ENCODE measurements around the gene TSNAX.
"Not testable (repeated sequence)": the region's sequence is repeated elsewhere in the genome, so short reads cannot be mapped to it uniquely, and the experiment has no call there.

Gene TSNAX

DNA sequence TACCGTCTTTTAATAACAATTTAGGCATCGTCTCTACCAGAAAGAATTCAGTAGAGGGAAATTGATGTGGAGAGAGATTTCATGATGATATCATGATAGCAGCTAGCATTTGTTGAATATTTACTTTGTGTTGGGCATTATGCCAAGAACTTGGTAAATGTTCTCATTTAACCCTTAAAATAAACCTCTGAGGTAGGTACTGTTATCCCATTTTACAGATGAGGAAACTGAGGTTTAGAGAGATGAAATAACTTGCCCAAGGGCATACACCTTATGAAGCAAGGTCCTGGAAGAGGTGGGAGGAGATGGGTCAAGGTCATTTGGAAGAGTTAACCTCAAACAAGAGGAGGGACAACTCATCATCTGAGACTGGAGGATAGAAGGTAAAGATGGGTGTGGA lies 34.8 kb downstream of the TSNAX start:
- Mint-ChIP-seq H3K9me3 (no peaks in the 10 kb centered on the region), H3K4me1 (ENCODE audit: low read depth) (peaks cover 16% of the 10 kb centered on the region), H3K4me3 (no peak overlapping the region), H3K27me3 (no peaks in the 10 kb centered on the region), H3K36me3 (ENCODE audit: low read depth) (peaks cover 58% of the 10 kb centered on the region), H3K27ac (no peak overlapping the region)
- no peak for DNase-seq

DNA sequence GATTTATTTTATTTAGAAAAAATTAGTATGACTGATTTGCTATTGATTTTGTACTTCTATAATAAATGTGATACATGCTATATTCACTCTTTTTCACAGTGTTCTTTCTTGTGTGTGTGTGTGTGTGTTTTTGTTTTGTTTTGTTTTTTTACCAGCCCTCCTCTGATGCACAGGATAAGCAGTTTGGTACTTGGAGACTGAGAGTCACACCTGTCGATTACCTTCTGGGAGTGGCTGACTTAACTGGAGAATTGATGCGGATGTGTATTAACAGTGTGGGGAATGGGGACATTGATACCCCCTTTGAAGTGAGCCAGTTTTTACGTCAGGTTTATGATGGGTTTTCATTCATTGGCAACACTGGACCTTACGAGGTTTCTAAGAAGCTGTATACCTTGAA lies 35.9 kb downstream of the TSNAX start:
- DNase-seq = no peak
- no peaks in the 10 kb centered on the region for H3K9me3 Mint-ChIP-seq
- H3K4me3 Mint-ChIP-seq = no peak overlapping the region
- H3K36me3 Mint-ChIP-seq (ENCODE audit: low read depth) = peaks cover 63% of the 10 kb centered on the region
- peaks cover 13% of the 10 kb centered on the region for H3K4me1 Mint-ChIP-seq (ENCODE audit: low read depth)
- H3K27ac Mint-ChIP-seq = no peak overlapping the region
- H3K27me3 Mint-ChIP-seq = no peaks in the 10 kb centered on the region

DNA sequence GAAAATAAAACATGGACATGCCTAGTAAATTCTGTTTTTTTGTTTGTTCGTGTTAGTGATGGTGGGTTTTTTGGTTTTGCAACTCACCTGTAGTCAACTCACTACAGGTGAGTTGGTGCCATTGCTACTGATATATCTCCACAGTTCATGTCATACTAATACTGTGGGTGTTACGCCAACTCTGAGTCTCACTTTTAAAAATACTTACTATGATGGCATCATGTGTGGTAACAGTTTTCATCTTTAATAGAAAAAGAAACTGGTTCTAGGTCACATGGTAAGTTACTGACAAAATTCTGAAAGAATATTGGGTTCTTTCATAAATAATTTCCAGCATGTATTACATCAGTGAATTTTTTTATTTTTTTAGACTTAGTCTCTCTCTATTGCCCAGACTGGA lies 38.0 kb downstream of the TSNAX start:
- no peak overlapping the region for H3K27ac Mint-ChIP-seq
- DNase-seq = no peak
- peaks cover 13% of the 10 kb centered on the region for H3K4me1 Mint-ChIP-seq (ENCODE audit: low read depth)
- no peaks in the 10 kb centered on the region for H3K9me3 Mint-ChIP-seq
- no peaks in the 10 kb centered on the region for H3K27me3 Mint-ChIP-seq
- H3K4me3 Mint-ChIP-seq = no peak overlapping the region
- H3K36me3 Mint-ChIP-seq (ENCODE audit: low read depth) = peaks cover 62% of the 10 kb centered on the region

DNA sequence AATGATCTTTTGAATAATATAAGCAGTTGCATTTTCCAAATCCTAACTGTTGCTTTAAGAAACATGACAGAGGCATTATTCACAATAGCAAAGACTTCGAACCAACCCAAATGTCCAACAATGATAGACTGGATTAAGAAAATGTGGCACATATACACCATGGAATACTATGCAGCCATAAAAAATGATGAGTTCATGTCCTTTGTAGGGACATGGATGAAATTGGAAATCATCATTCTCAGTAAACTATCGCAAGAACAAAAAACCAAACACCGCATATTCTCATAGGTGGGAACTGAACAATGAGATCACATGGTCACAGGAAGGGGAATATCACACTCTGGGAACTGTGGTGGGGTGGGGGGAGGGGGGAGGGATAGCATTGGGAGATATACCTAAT lies 41.8 kb downstream of the TSNAX start:
- not testable (repeated sequence) for H3K27me3 Mint-ChIP-seq, H3K4me3 Mint-ChIP-seq, H3K9me3 Mint-ChIP-seq, DNase-seq, H3K27ac Mint-ChIP-seq
- peaks cover 37% of the 10 kb centered on the region for H3K36me3 Mint-ChIP-seq (ENCODE audit: low read depth)
- peaks cover 10% of the 10 kb centered on the region for H3K4me1 Mint-ChIP-seq (ENCODE audit: low read depth)

DNA sequence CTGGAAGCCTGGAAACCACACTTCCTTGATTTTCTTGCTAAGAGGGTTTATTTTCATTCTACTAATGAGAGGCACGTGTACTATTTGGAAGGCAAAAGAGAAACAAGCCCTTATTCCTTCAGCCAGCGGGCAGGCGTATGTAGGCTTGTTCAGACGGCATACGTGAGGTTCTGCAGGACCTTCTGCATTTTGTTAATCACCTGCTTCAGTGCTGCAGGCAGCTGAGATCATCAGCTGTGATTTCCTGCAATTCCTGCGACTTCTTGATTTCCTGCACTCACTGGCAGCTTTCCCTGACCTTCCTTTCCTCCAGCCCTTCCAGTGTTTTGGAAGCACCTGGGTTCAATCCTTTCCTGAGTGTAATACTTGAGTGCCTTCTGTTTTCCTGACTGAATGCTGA lies 43.4 kb downstream of the TSNAX start:
- Mint-ChIP-seq H3K27ac (no peak overlapping the region), H3K4me1 (ENCODE audit: low read depth) (peaks cover 2% of the 10 kb centered on the region), H3K4me3 (no peak overlapping the region), H3K27me3 (no peaks in the 10 kb centered on the region), H3K36me3 (ENCODE audit: low read depth) (peaks cover 24% of the 10 kb centered on the region), H3K9me3 (no peaks in the 10 kb centered on the region)
- DNase-seq = no peak

DNA sequence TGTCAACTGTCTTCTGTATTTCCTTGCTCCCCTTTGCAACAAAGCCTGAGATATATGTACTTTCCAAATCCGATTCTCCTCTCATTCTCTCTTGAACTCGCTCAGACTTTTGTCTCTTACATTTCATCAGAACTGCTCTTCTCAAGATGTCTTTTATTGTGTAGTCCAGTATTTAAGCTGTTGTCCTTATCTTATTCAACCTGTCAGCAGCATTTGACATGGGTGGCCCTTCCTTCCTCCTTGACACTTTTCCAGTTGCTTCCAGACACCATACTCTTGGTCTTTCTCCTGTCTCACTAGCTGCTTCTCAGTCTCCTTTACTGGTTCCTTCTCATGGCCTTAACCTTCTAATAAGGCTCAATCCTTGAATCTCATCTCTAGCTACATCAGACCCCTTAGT lies 47.0 kb downstream of the TSNAX start:
- H3K36me3 Mint-ChIP-seq (ENCODE audit: low read depth) = no peaks in the 10 kb centered on the region
- H3K4me3 Mint-ChIP-seq = no peak overlapping the region
- no peak overlapping the region for H3K27ac Mint-ChIP-seq
- H3K4me1 Mint-ChIP-seq (ENCODE audit: low read depth) = no peaks in the 10 kb centered on the region
- no peaks in the 10 kb centered on the region for H3K9me3 Mint-ChIP-seq
- H3K27me3 Mint-ChIP-seq = no peaks in the 10 kb centered on the region
- no peak for DNase-seq

DNA sequence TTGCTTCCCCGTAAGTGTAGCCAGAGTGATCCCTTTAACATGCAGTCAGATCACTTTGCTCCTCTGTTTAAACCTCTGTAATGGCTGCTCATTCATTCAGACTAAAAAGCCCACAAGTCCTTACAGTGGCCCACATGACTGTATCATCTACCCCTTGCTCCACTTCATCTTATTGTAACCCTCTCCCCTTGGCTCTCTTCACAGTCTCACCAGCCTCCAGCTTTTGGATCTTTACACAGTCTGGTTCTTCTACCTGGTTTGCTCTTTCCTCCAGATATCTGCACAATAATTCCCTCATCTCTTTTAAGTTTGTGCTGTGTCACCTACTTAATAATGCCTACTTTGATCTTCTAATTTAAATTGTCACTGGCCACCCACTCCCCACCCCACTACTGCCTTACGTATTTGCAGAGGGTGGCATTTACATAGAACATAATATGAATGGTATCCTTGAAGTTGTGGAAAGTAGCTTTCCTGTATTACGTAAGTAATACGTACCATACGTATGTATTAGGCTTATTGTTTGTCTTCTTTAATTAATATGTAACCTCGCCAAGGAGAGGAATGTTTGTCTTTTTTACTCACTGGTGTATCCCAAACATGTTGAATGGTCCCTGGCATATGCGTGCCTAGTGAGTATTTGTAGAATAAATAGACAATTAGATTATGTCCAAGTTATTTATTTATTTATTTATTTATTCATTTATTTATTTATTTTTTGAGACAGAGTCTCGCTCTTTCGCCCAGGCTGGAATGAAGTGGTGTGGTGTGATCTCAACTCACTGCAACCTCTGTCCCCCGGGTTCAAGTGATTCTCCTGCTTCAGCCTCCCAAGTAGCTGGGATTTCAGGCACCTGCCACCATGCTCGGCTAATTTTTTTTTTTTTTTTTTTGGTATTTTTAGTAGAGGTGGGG lies 48.6 kb downstream of the TSNAX start:
- Mint-ChIP-seq H3K4me1 (ENCODE audit: low read depth) (no peaks in the 10 kb centered on the region), H3K36me3 (ENCODE audit: low read depth) (no peaks in the 10 kb centered on the region), H3K9me3 (no peaks in the 10 kb centered on the region), H3K4me3 (no peak overlapping the region), H3K27me3 (no peaks in the 10 kb centered on the region), H3K27ac (no peak overlapping the region)
- no peak for DNase-seq

DNA sequence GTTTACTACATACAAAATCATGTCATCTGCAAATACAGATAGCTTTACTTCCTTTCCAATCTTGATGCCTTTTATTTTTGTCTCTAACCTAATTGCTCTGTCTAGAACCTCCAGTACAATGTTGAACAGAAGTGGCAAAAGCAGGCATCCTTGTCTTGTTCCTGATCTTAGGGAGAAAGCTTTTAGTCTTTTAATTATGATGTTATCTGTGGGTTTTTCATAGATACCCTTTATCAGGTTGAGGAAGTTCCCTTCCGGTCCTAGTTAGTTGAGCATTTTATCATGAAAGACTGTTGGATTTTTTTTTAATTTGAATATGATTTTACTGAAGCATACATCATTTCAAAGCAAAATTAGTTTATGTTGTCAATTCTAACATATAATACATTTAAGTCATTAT lies 52.4 kb downstream of the TSNAX start:
- DNase-seq = no peak
- Mint-ChIP-seq H3K4me3 (no peak overlapping the region), H3K9me3 (no peaks in the 10 kb centered on the region), H3K27me3 (no peaks in the 10 kb centered on the region), H3K27ac (no peak overlapping the region), H3K36me3 (ENCODE audit: low read depth) (no peaks in the 10 kb centered on the region), H3K4me1 (ENCODE audit: low read depth) (no peaks in the 10 kb centered on the region)

DNA sequence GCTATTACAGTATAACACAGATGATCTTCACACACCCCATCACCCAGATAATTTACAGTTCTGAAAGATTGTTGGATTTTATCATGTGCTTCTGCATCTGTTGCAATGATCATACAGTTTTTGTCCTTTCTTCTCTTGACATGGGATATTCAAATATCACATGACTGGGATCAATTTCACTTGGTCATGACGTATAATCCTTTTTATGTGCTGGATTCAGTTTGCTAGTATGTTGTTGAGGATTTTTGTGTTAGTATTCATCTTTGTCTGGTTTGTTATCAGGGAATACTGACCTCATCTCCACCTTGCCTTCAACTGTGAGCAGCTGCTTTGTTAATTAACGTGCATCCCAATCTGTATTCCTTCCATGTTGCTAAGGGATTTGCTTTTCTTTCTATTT lies 53.4 kb downstream of the TSNAX start:
- no peaks in the 10 kb centered on the region for H3K36me3 Mint-ChIP-seq (ENCODE audit: low read depth)
- no peaks in the 10 kb centered on the region for H3K27me3 Mint-ChIP-seq
- H3K4me3 Mint-ChIP-seq = no peak overlapping the region
- no peak for DNase-seq
- no peaks in the 10 kb centered on the region for H3K9me3 Mint-ChIP-seq
- H3K27ac Mint-ChIP-seq = no peak overlapping the region
- no peaks in the 10 kb centered on the region for H3K4me1 Mint-ChIP-seq (ENCODE audit: low read depth)

DNA sequence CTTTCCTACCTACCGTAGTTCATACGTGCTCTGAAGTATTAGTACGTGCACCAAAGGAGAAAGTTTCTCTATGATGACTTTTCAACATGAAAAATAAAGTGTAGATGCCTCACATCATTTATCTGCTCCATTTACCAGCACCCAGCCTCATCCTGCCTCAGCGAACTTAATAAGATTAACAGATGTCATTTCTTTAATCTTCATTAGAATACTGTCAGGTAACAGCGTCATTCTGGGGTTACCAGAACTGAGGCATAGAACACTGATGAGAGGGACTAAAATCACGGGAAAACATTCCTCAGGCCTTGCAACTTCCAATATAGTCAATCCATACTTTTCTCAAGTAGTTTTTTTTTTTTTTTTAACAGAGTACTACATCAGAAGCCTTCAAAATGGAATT lies 54.9 kb downstream of the TSNAX start:
- no peaks in the 10 kb centered on the region for H3K36me3 Mint-ChIP-seq (ENCODE audit: low read depth)
- H3K27ac Mint-ChIP-seq = no peak overlapping the region
- DNase-seq = no peak
- H3K4me1 Mint-ChIP-seq (ENCODE audit: low read depth) = no peaks in the 10 kb centered on the region
- no peaks in the 10 kb centered on the region for H3K27me3 Mint-ChIP-seq
- no peaks in the 10 kb centered on the region for H3K9me3 Mint-ChIP-seq
- H3K4me3 Mint-ChIP-seq = no peak overlapping the region

DNA sequence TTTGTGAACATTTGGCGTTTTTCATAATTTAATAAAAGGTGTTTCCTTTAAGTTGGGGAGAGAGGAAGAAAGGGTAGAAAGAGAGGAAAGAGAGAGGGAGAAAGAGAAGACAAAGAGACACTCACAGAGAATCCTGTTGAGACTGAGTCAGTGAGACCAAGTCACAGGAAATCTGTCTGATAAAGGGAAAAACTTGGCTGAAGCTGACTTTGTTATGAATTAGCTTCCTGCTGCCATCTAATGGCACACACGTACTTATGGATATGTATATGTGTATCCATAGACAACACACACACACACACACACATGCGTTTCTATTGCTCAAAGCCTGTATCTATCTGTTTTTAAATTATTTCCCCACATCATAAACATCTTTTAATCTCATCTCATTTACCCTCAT lies 55.6 kb downstream of the TSNAX start:
- Mint-ChIP-seq H3K27ac (no peak overlapping the region), H3K4me1 (ENCODE audit: low read depth) (no peaks in the 10 kb centered on the region), H3K27me3 (no peaks in the 10 kb centered on the region), H3K9me3 (no peaks in the 10 kb centered on the region), H3K36me3 (ENCODE audit: low read depth) (no peaks in the 10 kb centered on the region), H3K4me3 (no peak overlapping the region)
- DNase-seq = no peak

DNA sequence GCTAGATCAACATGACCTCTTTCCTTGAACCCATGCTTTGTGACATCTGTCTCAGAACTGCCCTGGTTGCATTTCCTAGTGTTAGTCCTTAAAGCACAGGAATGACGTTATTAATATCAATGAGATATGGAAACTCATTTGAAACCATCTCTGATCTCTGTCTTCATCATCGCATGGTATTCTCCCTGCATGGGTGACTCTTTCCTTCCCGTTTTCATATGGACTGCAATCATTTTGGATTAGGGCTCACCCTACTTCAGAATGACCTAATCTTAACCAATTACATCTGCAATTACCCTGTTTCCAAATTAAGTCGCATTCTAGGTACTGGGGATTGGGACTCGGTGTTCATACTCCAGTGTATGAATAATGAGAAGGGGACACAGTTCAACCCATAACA lies 56.5 kb downstream of the TSNAX start:
- Mint-ChIP-seq H3K4me3 (no peak overlapping the region), H3K4me1 (ENCODE audit: low read depth) (no peaks in the 10 kb centered on the region), H3K9me3 (no peaks in the 10 kb centered on the region), H3K27ac (no peak overlapping the region), H3K36me3 (ENCODE audit: low read depth) (no peaks in the 10 kb centered on the region), H3K27me3 (no peaks in the 10 kb centered on the region)
- DNase-seq = no peak

DNA sequence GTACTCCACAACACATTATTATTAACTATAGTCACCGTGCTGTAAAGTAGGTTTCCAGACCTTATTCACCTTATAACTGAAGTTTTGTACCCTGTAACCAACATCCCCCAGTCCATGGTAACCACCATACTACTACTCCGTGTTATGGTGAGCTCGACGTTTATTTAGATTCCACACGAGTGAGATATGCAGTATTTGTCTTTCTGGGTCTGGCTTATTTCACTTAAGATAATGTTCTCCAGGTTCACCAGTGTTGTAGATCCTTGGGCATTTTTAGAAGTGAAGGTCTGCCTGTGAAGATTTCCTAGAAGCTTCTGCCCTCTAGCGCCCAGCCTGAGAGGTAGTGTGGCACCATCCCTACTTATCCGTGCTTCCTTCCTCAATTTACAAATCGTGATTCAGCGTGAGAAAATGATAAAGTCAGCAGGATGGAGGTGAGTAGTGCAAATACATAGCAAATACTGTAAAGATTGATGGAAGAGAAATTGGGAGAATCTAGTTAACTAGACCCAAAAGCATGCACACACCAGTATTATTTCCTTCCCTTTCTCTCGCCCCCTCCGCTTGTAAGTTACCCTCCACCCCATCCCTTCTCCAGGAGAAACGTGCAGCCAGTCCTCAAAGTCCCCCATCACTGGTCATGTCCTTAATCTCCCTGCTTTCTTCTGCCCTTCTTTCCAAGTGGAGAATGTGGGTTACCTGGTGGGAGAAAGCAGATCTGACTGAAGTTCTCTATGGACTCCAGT lies 62.2 kb downstream of the TSNAX start:
- no peak overlapping the region for H3K27ac Mint-ChIP-seq

DNA sequence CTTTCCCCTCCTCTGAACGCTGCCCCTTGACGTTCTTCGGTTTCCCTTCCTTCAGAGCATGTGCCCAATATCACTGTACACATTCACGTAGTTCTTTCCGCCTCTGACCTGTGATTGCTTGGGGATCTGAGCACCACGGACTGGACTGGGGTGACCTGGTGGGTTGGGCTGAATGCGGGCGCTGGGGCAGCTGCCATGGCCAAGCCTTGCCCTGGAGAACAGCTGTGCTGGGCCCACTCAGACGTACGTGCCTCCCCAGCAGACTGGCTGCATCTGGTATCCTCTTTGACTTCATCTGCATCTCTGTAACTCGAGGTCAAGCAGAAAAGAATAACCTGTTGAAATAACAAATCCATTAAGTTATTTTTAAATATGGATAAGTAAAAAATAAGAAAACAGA lies 63.0 kb downstream of the TSNAX start:
- H3K36me3 Mint-ChIP-seq (ENCODE audit: low read depth) = no peaks in the 10 kb centered on the region
- DNase-seq = no peak
- no peaks in the 10 kb centered on the region for H3K27me3 Mint-ChIP-seq
- no peak overlapping the region for H3K4me3 Mint-ChIP-seq
- no peak overlapping the region for H3K27ac Mint-ChIP-seq
- H3K9me3 Mint-ChIP-seq = no peaks in the 10 kb centered on the region
- peaks cover 3% of the 10 kb centered on the region for H3K4me1 Mint-ChIP-seq (ENCODE audit: low read depth)

More for the DNA sequence above, 62.2 kb downstream of the TSNAX start:
- no peaks in the 10 kb centered on the region for H3K9me3 Mint-ChIP-seq
- peak; percentile 46 for DNase-seq
- no peak overlapping the region for H3K4me3 Mint-ChIP-seq
- H3K36me3 Mint-ChIP-seq (ENCODE audit: low read depth) = no peaks in the 10 kb centered on the region
- peaks cover under 1% of the 10 kb centered on the region for H3K4me1 Mint-ChIP-seq (ENCODE audit: low read depth)
- H3K27me3 Mint-ChIP-seq = no peaks in the 10 kb centered on the region

DNA sequence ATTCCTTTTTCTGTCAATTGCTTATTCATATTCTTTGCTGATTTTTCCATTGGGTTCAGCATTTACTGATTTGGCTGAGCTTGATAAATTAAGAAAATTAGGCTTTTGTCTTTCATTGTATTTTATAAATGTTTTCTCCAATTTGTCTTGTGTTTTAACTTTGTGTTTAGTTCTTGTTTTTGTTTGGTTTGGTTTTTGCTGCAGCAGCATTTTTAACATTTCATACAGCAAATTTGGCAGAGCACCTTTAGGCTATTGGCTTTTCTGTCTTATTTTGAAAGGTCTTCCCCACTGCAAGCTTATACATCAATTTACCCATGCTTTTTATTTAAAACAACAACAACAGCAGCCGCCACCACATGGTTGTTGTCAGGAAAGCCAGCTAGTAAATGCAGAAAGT lies 64.3 kb downstream of the TSNAX start:
- Mint-ChIP-seq H3K27ac (no peak overlapping the region), H3K36me3 (ENCODE audit: low read depth) (no peaks in the 10 kb centered on the region), H3K9me3 (no peaks in the 10 kb centered on the region), H3K27me3 (no peaks in the 10 kb centered on the region), H3K4me3 (no peak overlapping the region), H3K4me1 (ENCODE audit: low read depth) (peaks cover 3% of the 10 kb centered on the region)
- no peak for DNase-seq
